Gastroesophageal sphincter (tissue), 3 donors: ENCODE measurements around the gene MAP4K2.

Experiments
- EP300 ChIP-seq: sonication (generic); formaldehyde crosslinking; IDR thresholded peaks from one replicate; pipeline ENCODE4 v1.6.1; 2017; ENCODE audit warnings: antibody characterized with exemption, mild to moderate bottlenecking
- POLR2A ChIP-seq, 2 donors: fragments of 450-650 bp; IDR thresholded peaks; one replicate each; pipeline ENCODE4 v1.6.1; 2017; ENCODE audit warnings: antibody characterized with exemption in 2 of 2, mild to moderate bottlenecking in 2 of 2, moderate library complexity in 1 of 2
- POLR2AphosphoS5 ChIP-seq: sonication (generic); formaldehyde crosslinking; IDR thresholded peaks from one replicate; pipeline ENCODE4 v1.6.1; 2017; ENCODE audit warnings: antibody characterized with exemption
- TF ChIP-seq, protein P1 (sequence below), 4 experiments: fragments of 200-600 bp in 2 of 4; fragments of 450-650 bp in 2 of 4; sonication (generic) in 1 of 4; IDR thresholded peaks; one replicate each; pipeline ENCODE4 v1.5.1; 2017 to 2019; ENCODE audit warnings: antibody characterized with exemption in 4 of 4, mild to moderate bottlenecking in 2 of 4, moderate library complexity in 2 of 4

GRCh38 chr11:64759131-64759721 is 43.8 kb downstream of the MAP4K2 start:
- TF ChIP-seq, protein P1, sequence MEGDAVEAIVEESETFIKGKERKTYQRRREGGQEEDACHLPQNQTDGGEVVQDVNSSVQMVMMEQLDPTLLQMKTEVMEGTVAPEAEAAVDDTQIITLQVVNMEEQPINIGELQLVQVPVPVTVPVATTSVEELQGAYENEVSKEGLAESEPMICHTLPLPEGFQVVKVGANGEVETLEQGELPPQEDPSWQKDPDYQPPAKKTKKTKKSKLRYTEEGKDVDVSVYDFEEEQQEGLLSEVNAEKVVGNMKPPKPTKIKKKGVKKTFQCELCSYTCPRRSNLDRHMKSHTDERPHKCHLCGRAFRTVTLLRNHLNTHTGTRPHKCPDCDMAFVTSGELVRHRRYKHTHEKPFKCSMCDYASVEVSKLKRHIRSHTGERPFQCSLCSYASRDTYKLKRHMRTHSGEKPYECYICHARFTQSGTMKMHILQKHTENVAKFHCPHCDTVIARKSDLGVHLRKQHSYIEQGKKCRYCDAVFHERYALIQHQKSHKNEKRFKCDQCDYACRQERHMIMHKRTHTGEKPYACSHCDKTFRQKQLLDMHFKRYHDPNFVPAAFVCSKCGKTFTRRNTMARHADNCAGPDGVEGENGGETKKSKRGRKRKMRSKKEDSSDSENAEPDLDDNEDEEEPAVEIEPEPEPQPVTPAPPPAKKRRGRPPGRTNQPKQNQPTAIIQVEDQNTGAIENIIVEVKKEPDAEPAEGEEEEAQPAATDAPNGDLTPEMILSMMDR (IDR thresholded peaks at IDR 0.05), result no peak
- no peak for TF ChIP-seq POLR2A (IDR thresholded peaks at IDR 0.05)
- TF ChIP-seq EP300, result no peak
- TF ChIP-seq POLR2AphosphoS5, result no peak
